Smooth muscle cell of the umbilical artery (primary cell): ENCODE results near the gene C10orf90. TPM values are rescaled to one million over a fixed set of nuclear protein-coding genes. Genes with fewer than 3 reads are reported as not detected.

ENCODE experiments used
- total RNA-seq: library from RNA; depleted of rRNA; stranded (reverse); fragments of >200 nt; gene quantifications from 2 replicates; pipeline ENCODE4 v1.2.3, GENCODE V29; 2014

C10orf90 gene, protein sequence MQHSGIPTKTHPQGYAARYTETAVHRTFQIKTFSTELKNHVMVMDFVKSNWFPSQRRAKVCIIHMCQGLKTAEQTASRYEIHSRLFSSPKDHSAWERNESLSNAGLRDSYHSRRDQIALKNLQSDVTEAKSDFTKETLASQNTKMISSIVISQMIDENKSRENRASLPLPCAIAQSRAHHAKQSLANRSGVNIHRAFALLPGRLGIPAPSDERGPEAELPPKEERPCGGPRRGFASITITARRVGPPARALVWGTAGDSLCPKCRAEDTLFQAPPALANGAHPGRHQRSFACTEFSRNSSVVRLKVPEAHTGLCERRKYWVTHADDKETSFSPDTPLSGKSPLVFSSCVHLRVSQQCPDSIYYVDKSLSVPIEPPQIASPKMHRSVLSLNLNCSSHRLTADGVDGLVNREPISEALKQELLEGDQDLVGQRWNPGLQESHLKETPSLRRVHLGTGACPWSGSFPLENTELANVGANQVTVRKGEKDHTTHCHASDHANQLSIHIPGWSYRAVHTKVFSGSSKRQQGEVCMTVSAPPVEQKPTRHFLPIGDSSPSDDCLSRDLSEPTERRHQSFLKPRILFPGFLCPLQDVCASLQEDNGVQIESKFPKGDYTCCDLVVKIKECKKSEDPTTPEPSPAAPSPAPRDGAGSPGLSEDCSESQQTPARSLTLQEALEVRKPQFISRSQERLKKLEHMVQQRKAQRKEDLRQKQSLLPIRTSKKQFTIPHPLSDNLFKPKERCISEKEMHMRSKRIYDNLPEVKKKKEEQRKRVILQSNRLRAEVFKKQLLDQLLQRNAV
- 0.23 TPM in 1 of 2 replicates, not detected in the other for total RNA-seq

DNA sequence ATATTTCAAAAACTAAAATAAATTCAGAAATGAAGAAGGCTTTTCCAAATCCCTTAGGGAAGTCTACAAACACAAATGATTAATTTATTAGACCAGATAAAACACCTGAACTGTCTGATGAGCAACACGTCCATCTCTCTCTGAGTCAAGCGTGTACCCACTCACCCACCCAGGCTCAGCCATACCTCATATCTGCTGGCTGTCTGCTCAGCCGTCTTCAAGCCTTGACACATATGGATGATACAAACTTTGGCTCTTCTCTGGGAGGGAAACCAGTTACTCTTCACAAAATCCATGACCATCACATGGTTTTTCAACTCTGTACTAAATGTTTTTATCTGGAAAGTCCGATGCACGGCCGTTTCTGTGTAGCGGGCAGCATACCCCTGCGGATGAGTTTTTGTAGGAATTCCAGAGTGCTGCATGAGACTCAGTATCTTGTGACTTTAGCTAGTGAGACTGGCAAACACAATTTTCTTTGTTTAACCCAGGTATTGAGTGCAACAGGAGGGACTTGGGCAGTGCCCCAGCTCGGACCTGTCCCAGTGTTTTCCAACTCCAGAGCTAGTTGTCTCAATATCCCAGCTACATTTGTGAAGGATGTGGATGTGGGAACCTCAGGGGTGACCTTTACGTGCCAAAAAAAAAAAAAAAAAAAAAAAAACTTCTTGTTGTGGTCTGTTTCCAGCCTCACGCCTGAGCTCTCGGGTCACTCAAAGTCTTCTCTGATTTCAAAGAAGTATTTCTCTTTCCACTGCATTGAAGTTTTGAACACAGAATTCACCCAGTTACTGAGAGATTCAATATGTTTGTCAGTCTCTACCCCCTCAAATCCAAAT, at the start of gene C10orf90:
C10orf90 (minus strand) TSS at position 638 of the 839 bp plus-strand sequence; CDS start at position 425, 213 bp downstream.

DNA sequence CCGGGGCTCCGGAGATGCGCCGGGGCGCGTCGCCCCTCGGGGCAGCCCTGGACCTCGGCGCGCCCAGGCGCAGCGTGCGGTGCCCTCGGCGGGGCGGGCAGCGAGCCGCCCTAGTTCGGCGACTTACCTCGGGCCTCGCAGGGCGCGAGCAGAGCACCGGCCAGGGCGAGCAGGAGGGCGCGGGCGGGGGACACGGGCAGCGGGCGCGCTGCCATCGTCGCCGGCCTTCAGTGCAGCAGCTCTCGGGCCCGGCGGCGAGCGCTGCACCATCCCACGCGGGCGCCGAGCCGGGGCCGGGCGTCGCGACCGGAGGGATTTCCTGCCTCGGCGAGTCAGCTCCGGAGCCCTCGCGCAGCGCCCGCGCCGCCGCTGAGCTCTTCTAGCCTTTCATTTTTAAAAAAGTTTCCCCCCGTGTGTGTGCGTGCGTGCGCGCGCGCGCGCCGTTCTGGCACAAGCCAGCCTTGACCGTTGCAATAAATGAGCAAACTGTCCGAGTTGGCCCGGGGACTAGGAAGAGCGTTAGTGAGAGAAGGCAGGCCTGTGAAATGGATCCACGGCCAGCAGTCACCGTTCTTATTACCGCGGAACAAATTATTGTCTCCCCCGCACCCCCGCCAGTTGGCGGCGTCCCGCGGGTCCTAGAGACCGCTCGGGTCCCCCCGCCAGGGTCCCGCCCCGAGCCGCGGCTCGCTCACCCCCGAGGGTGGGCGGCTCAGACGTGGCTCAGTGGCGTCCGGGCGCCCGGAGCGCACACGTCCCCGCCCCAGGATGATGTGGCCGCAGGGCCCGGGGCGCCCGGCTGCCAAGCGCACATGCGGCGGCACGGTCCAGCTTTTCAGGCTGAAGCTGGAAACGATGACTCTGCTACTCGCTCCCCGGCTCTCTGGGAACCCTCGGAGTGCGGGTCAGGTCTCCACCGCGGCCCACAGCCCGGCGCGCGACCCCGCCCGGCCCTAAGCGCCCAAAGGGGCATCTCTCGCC, 282.3 kb downstream of the C10orf90 start, which contains the start of gene ADAM12:
ADAM12 (minus strand) TSS at position 547 of the 981 bp plus-strand sequence; CDS start at position 215, 332 bp downstream.

Other genes starting within 250 kb of the C10orf90 start
- 69.8 and 102 TPM in 2 replicates for gene DOCK1, start 234.7 kb upstream of the C10orf90 start, total RNA-seq